MM.1S (cell line): ENCODE measurements around the gene SLC25A19.

Experiments
- DNase-seq: peaks from one replicate; pipeline ENCODE4 v3.0.0-alpha.2; 2015
- H2AFZ ChIP-seq: fragments of 300-600 bp; sonication (generic); 2 replicates; pipeline ENCODE4 v1.6.0; 2016; ENCODE audit warnings: antibody characterized with exemption, low read length
- H3F3A ChIP-seq: fragments of 300-600 bp; sonication (generic); 2 replicates; pipeline ENCODE4 v1.6.1; 2016; ENCODE audit warnings: mild to moderate bottlenecking, antibody characterized with exemption, low read length, moderate library complexity, mixed read lengths; ENCODE audit not compliant: insufficient read depth
- H3K27ac ChIP-seq: fragments of 300-600 bp; sonication (generic); 2 replicates; pipeline ENCODE4 v1.5.1; 2016; ENCODE audit warnings: mild to moderate bottlenecking, low read length
- H3K27me3 ChIP-seq: fragments of 300-600 bp; sonication (generic); replicated peaks from 2 replicates; pipeline ENCODE4 v1.6.0; 2016; ENCODE audit warnings: low read length; ENCODE audit not compliant: insufficient read depth
- H3K36me3 ChIP-seq: fragments of 300-600 bp; sonication (generic); replicated peaks from 2 replicates; pipeline ENCODE4 v1.6.1; 2016; ENCODE audit warnings: mild to moderate bottlenecking, low read length, mixed read lengths; ENCODE audit not compliant: insufficient read depth
- H3K4me1 ChIP-seq: fragments of 300-600 bp; sonication (generic); 2 replicates; pipeline ENCODE4 v1.6.1; 2016; ENCODE audit warnings: low read length, mixed read lengths
- H3K4me2 ChIP-seq: fragments of 300-600 bp; sonication (generic); 2 replicates; pipeline ENCODE4 v1.6.0; 2016; ENCODE audit warnings: low read depth, low read length
- H3K4me3 ChIP-seq: fragments of 300-600 bp; sonication (generic); 2 replicates; pipeline ENCODE4 v1.5.1; 2016; ENCODE audit warnings: low read length, mixed read lengths
- H3K79me2 ChIP-seq: fragments of 300-600 bp; sonication (generic); 2 replicates; pipeline ENCODE4 v1.6.1; 2016; ENCODE audit warnings: mixed run types, low read length, mixed read lengths
- H3K9ac ChIP-seq: fragments of 300-600 bp; sonication (generic); 2 replicates; pipeline ENCODE4 v1.6.1; 2016; ENCODE audit warnings: low read length, mixed read lengths
- H3K9me2 ChIP-seq: fragments of 300-600 bp; sonication (generic); replicated peaks from 2 replicates; pipeline ENCODE4 v1.6.1; 2016; ENCODE audit warnings: mild to moderate bottlenecking, low read length, mixed read lengths; ENCODE audit not compliant: insufficient read depth
- H3K9me3 ChIP-seq: fragments of 300-600 bp; sonication (generic); replicated peaks from 2 replicates; pipeline ENCODE4 v1.6.1; 2016; ENCODE audit warnings: mild to moderate bottlenecking, low read length, mixed read lengths; ENCODE audit not compliant: insufficient read depth
- H4K20me1 ChIP-seq: fragments of 300-600 bp; sonication (generic); 2 replicates; pipeline ENCODE4 v1.6.1; 2016; ENCODE audit warnings: mild to moderate bottlenecking, low read length, moderate library complexity, mixed read lengths; ENCODE audit not compliant: insufficient read depth
- CTCF ChIP-seq: fragments of 300-600 bp; sonication (generic); IDR thresholded peaks from 2 replicates; pipeline ENCODE4 v1.5.1; 2016; ENCODE audit warnings: antibody characterized with exemption, low read length, mixed read lengths
- EZH2 ChIP-seq: fragments of 300-600 bp; sonication (generic); optimal IDR thresholded peaks from 2 replicates; pipeline ENCODE3; 2017; ENCODE audit warnings: low read depth, mild to moderate bottlenecking, antibody characterized with exemption, low read length, mixed read lengths
- EZH2phosphoT487 ChIP-seq: fragments of 300-600 bp; sonication (generic); IDR thresholded peaks from 2 replicates; pipeline ENCODE4 v1.6.1; 2018; ENCODE audit warnings: antibody characterized with exemption, low read length

SLC25A19 gene

GRCh38 chr17:75237100-75238014 is 51.9 kb downstream of the SLC25A19 start:
- TF ChIP-seq EZH2phosphoT487 (no peak), EZH2 (no peak), CTCF (no peak)
- no peaks in the 10 kb centered on the region for H4K20me1 ChIP-seq
- no peaks in the 10 kb centered on the region for H3K4me1 ChIP-seq
- H3K4me2 ChIP-seq, result no peak overlapping the region
- no peak overlapping the region for H3K4me3 ChIP-seq
- H3K27me3 ChIP-seq, result no peaks in the 10 kb centered on the region
- peaks cover 12% of the 10 kb centered on the region; the same call in 1 of the 2 replicates for H3F3A ChIP-seq
- H3K79me2 ChIP-seq, result no peaks in the 10 kb centered on the region
- H3K9me2 ChIP-seq, result no peaks in the 10 kb centered on the region
- H3K36me3 ChIP-seq, result peaks cover 21% of the 10 kb centered on the region
- no peak overlapping the region for H3K27ac ChIP-seq
- no peak for DNase-seq
- H3K9me3 ChIP-seq, result no peaks in the 10 kb centered on the region
- no peak overlapping the region for H3K9ac ChIP-seq
- no peak overlapping the region for H2AFZ ChIP-seq

GRCh38 chr17:75232786-75233185 is 56.4 kb downstream of the SLC25A19 start:
- H3K9me2 ChIP-seq, result no peaks in the 10 kb centered on the region
- no peaks in the 10 kb centered on the region for H3K4me1 ChIP-seq
- no peak overlapping the region for H3K4me3 ChIP-seq
- H3K79me2 ChIP-seq, result no peaks in the 10 kb centered on the region; the same call in 1 of the 2 replicates
- H3K27ac ChIP-seq, result no peak overlapping the region
- TF ChIP-seq EZH2phosphoT487, result no peak
- no peaks in the 10 kb centered on the region for H4K20me1 ChIP-seq
- no peak overlapping the region for H3K4me2 ChIP-seq
- no peaks in the 10 kb centered on the region for H3K9me3 ChIP-seq
- no peaks in the 10 kb centered on the region for H3K27me3 ChIP-seq
- H3F3A ChIP-seq, result peaks cover 7% of the 10 kb centered on the region; the same call in 1 of the 2 replicates
- H3K36me3 ChIP-seq, result peaks cover 20% of the 10 kb centered on the region
- no peak overlapping the region for H2AFZ ChIP-seq
- DNase-seq, result no peak
- no peak overlapping the region for H3K9ac ChIP-seq

- peaks cover 20% of the 10 kb centered on the region for H3K36me3 ChIP-seq
- no peaks in the 10 kb centered on the region for H3K4me1 ChIP-seq
- no peak overlapping the region for H3K4me3 ChIP-seq
- no peak overlapping the region for H3K9ac ChIP-seq
- no peak overlapping the region for H2AFZ ChIP-seq
- no peaks in the 10 kb centered on the region; the same call in 1 of the 2 replicates for H3K79me2 ChIP-seq
- no peaks in the 10 kb centered on the region for H4K20me1 ChIP-seq
- H3K9me3 ChIP-seq, result no peaks in the 10 kb centered on the region
- TF ChIP-seq EZH2phosphoT487, result no peak
- TF ChIP-seq CTCF, result no peak
- TF ChIP-seq EZH2, result no peak
- no peak overlapping the region for H3K27ac ChIP-seq
- DNase-seq, result no peak
- no peak overlapping the region for H3K4me2 ChIP-seq
- no peaks in the 10 kb centered on the region for H3K27me3 ChIP-seq
- no peaks in the 10 kb centered on the region for H3K9me2 ChIP-seq
- peaks cover 7% of the 10 kb centered on the region; the same call in 1 of the 2 replicates for H3F3A ChIP-seq
Measured at GRCh38 chr17:75231741-75232464, 57.3 kb downstream of the SLC25A19 start.
